ENCODE measurements around the gene CSH2.
"Not testable (repeated sequence)": the region's sequence is repeated elsewhere in the genome, so short reads cannot be mapped to it uniquely, and the experiment has no call there.

CSH2 gene

DNA sequence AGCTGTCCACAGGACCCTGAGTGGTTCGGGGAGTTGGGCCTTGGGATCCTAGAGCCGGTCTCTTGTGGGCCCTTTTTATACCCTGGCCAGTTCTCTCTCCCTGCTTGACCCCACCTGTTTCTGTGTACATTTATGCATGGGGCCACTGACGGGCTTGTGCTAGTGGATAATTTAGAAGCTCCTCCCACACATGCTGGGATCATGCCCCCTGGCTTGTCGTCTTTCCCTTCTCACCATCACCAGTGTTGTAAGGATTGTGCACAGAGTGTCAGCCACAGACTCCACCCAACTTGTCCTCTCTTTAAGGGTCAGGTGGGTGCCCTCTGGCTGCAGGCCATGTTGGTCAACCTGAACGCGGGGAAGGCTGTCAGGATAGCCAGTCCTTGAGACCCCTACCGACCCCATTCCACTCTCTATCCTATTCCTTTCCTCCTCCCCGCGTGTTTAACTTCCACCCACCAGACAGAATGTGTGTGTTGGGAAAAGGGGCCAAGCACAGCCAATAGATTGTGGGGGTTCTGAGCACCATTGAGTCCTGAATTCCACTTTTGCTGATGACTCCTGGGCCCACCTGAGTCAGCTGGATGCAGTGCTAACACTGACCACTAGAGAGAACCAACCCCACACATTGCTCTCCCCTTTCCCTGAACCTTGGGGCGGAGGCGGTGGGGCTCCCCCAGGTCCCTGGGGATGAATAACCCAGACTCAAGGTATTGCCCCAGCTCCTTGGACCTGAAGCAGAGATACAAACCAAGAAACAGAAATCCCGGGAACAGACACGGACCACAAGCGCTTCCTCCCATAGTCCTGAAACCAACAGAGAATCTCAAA is 23.3 kb upstream of the CSH2 start, which contains the start of gene CSH1:
Gene CSH1, minus strand, starts transcription at position 51 of the 831 bp plus-strand sequence. CDS start 63 bp downstream, outside the sequence.
- DNase-seq = not testable (repeated sequence)

DNA sequence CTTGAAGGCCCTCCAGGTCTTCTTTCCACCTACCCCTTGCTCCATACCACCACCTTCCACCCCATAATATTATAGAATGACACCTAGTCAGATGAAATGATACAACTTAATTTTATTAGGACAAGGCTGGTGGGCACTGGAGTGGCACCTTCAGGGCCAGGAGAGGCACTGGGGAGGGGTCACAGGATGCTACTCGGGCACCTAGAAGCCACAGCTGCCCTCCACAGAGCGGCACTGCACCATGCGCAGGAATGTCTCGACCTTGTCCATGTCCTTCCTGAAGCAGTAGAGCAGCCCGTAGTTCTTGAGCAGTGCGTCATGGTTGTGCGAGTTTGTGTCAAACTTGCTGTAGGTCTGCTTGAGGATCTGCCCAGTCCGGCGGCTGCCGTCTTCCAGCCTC is 21.3 kb upstream of the CSH2 start:
- DNase-seq = not testable (repeated sequence)

DNA sequence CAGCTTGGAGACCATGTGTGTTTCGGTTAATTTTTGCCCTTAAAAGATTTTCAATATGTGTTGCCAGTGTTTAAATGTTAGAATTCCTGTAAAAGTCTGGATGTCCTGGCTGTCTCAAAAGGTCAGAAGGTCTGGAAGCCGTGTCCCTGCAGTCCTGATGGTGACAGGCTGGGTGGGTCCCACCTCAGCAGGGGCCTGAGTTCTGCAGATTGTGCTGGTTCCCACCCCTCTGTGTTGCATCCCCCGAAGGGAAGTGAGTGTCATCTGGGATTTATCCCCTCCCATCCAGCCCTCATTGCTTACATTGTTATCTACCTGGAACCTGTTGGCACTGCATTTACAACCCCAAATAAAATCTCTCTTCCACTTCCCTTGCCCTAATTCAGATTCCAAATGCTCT is 20.5 kb upstream of the CSH2 start:
- DNase-seq = not testable (repeated sequence)

DNA sequence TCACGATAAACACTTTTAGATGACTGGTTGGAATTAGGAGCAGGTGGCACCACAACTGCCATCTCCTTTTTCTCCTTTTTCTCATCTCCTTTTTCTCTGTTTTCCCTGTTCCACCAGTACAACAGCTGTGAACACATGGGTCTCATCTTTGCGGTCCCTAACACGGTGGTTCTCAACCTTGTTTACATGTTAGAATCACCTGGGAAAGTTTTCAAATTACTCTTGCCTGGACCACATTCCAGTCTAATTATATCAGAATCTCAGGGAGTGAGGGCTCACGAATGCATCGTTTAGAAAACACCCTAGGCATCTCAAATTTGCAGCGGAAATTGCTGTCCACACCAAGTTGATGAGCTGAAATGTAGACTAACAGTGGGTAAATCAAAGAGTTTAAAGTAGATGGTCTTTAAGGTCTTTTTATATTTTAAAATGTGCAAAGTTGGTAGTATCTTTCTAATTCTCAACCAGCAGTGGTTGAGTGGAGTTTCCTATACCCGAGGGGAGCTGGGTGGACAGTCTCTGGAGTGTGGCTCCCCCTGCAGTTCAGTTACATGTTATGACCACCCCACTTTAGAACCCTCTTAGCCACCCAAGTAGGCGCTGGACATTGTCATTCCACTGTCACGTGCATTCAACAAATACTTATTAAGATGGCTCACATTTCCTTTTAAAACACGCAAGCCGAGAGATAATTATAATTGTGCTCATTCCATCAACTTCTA is 19.0 kb upstream of the CSH2 start:
- not testable (repeated sequence) for DNase-seq

DNA sequence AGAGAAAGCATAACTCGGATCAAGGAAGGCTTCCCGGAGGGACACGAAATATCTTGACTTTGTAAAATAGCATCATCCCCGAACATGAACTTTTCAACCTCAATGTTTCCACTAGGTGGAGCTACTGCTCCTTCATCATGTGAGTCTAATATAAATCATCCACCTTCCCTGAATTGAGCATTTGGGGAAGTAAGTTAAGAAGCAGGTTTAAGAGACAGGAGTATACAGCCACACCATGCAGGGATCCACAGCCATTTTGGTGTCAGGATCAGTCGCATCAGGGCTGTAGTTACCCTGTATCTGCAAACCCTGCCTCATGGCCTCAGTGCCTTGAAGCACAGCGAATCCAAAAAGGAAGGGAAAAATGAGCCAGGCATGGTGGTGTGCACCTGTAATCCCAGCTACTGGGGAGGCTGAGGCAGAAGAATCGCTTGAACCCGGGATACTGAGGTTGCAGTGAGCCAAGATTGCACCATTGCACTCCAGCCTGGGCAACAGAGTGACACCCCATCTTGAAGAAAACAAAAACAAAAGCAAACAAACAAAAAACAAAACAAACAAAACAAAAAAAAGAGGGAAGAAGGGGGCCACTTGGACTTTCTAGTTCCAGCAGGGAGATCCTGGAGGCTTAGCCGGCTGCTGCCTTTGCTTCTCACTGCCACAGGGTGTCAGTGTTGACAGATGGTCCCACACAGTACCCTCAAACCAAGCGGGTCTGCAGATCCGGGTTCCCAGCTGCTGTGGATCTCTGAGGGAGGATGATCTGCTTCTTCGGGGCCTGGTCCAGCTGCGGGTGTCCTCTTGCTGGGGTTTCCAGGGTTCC is 15.8 kb upstream of the CSH2 start:
- DNase-seq = not testable (repeated sequence)

DNA sequence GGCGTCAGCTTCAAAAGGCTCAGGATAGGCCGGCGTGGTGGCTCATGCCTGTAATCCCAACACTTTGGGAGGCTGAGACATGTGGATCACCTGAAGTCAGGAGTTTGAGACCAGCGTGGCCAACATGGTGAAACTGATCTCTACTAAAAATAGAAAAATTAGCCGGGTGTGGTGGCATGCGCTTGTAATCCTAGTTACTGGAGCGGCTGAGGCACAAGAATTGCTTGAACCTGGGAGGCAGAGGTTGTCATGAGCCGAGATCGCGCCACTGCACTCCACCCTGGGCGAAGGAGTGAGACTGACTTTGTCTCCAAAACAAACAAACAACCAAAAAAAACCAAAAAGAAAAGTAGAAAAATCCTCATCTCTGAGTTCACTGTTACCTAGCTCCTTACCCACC is 11.6 kb upstream of the CSH2 start:
- not testable (repeated sequence) for DNase-seq

DNA sequence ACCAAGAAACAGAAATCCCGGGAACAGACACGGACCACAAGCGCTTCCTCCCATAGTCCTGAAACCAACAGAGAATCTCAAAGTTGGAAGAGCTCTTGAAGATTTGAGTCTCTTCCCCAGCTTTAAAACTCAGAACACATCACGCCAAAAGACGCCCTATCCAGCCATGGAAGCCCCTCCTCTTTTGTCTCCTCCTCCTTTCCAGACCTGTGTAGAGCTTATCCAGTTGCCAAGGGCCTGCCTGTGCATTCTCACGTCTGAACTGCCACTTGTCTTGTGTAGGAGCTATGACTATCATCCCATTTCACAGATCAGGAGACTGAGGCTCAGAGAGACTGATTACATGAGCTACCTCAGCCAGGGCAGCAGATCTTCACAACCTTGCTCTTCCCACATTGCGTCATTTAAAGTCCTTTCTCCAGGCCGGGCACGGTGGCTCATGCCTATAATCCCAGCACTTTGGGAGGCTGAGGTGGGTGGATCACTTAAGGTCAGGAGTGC is 9.2 kb upstream of the CSH2 start:
- DNase-seq = not testable (repeated sequence)

DNA sequence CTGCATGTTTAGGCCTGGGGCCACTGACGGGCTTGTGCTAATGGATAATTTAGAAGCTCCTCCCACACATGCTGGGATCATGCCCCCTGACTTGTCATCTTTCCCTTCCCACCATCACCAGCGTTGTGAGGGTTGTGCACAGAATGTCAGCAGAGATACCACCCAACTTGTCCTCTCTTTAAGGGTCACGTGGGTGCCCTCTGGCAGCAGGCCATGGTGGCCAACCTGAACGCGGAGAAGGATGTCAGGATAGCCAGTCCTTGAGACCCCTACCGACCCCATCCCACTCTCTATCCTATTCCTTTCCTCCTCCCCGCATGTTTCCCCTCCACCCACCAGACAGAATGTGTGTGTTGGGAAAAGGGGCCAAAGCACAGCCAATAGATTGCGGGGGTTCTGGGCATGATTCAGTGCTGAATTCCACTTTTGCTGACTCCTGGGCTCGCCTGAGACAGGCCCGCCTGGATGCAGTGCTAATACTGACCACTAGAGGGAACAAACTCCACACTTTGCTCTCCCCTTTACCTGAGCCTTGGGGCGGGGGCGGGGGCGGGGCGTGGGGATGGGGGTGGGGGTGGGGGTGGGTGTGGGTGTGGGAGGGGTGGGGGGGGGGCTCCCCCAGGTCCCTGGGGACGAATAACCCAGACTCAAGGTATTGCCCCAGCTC is 8.6 kb upstream of the CSH2 start, which contains the start of gene GH2:
Gene GH2, minus strand, starts transcription at position 10 of the 667 bp plus-strand sequence. CDS start 143 bp downstream, outside the sequence.
- DNase-seq = no peak

DNA sequence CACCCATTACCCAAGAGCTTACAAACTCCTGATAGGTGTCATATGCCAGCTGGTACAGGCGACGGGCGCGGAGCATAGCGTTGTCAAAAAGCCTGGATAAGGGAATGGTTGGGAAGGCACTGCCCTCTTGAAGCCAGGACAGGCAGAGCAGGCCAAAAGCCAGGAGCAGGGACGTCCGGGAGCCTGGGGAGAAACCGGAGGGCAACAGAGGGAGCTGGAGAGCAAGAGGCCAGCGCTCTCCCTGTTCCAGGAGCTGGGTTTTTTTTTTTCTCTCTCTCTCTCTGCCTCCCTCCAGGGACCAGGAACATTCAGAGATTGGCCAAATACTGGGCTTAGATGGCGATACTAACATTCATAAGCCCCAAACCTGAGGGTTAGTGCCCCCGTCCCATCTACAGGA is 7.9 kb upstream of the CSH2 start:
- DNase-seq = not testable (repeated sequence)

DNA sequence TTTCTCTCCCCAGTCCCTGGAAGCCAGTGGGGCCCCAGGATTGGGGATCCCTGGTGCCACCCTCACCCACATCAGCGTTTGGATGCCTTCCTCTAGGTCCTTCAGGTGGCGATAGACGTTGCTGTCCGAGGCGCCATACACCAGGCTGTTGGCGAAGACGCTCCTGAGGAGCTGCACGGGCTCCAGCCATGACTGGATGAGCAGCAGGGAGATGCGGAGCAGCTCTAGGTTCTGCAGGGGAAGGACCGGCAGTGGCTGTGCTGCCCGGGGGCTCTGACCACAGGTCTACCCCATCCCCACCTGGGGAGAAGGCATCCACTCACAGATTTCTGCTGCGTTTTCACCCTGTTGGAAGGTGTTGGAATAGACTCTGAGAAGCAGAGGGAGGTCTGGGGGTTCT is 7.2 kb upstream of the CSH2 start:
- DNase-seq = no peak

DNA sequence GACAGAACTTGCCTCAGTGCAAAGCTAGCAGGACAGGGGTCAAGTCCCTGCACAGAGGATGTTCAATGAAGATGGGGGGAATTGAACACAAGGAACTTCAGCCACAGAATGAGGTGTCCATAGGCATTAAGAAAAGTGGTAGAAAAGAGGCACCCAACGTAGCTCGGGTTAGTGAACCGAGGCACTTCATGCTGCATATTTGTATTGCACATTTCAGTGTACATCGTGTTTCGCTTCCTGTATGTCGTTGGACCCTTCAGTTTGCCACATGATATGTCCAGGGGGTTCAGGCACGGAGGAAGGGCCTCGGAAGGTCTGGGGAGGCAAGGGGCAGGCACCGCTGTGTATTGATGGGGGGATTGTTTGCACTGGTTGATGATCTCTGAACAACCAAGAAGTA is 4.9 kb upstream of the CSH2 start:
- DNase-seq = not testable (repeated sequence)

DNA sequence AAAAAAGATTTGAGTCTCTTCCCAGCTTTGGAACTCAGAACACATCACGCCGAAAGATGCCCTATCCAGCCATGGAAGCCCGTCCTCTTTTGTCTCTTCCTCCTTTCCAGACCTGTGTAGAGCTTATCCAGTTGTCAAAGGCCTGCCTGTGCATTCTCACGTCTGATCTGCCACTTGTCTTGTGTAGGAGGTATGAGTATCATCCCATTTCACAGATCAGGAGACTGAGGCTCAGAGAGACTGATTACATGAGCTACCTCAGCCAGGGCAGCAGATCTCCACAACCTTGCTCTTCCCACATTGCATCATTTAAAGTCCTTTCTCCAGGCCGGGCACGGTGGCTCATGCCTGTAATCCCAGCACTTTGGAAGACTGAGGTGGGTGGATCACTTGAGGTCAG is 1.2 kb upstream of the CSH2 start:
- DNase-seq = not testable (repeated sequence)

DNA sequence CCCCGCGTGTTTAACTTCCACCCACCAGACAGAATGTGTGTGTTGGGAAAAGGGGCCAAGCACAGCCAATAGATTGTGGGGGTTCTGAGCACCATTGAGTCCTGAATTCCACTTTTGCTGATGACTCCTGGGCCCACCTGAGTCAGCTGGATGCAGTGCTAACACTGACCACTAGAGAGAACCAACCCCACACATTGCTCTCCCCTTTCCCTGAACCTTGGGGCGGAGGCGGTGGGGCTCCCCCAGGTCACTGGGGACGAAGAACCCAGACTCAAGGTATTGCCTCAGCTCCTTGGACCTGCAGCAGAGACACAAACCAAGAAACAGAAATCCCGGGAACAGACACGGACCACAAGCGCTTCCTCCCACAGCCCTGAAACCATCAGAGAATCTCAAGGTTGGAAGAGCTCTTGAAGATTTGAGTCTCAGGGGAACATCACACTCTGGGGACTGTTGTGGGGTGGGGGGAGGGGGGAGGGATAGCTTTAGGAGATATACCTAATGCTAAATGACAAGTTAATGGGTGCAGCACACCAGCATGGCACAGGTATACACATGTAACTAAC is 667 bp upstream of the CSH2 start:
- not testable (repeated sequence) for DNase-seq

DNA sequence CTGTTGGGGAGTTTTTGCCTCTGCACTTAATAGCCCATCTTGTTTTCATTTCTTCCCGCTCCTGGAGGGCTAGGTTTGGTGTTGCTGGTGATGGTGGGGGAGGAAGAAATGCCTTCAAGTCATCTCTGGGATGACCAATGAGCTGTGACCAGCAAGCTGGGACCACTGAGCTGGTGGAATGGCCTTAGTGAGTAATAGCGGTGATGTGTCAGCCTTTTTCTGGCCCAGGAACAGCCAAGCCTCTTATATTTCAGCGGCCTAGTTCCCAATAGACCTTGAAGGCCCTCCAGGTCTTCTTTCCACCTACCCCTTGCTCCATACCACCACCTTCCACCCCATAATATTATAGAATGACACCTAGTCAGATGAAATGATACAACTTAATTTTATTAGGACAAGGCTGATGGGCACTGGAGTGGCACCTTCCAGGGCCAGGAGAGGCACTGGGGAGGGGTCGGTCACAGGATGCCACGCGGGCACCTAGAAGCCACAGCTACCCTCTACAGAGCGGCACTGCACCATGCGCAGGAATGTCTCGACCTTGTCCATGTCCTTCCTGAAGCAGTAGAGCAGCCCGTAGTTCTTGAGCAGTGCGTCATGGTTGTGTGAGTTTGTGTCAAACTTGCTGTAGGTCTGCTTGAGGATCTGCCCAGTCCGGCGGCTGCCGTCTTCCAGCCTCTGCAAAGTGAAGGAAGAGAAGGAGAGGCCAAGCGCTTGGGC is 1.7 kb downstream of the CSH2 start:
- DNase-seq = not testable (repeated sequence)

DNA sequence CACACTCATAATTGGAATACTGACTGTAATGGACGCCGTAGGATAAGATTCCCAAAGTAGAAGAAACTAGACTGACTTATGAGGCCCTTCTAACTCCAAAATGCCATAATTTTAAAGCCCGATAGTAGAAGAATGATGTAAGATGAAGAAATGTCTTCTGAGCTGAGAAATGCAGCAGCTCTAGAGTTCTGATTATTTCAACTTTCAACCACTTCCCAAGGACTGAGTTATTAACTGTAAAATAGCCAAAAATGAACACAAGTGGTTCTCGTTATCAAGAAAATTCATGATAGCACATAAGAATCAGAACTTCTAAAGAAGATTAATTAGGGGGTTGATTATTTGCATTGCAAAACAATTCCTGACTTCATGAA is 3.2 kb downstream of the CSH2 start:
- not testable (repeated sequence) for DNase-seq

DNA sequence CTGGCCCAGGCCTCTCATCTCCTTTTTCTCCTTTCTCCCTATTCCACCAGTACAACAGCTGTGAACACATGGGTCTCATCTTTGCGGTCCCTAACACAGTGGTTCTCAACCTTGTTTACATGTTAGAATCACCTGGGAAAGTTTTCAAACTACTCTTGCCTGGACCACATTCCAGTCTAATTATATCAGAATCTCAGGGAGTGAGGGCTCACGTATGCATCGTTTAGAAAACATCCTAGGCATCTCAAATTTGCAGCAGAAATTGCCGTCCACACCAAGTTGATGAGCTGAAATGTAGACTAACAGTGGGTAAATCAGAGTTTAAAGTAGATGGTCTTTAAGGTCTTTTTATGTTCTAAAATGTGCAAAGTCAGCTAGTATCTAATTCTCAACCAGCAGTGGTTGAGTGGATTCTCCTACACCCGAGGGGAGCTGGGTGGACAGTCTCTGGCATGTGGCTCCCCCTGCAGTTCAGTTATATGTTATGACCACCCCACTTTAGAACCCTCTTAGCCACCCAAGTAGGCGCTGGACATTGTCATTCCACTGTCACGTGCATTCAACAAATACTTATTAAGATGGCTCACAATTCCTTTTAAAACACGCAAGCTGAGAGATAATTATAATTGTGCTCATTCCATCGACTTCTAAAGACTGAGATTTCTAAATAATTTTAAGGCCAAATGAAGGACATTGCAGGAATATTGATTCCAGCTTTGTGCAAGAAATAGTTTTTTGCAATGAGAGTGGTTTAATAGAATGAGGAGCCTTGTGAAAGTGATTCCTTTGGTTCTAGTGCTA is 3.8 kb downstream of the CSH2 start:
- not testable (repeated sequence) for DNase-seq

DNA sequence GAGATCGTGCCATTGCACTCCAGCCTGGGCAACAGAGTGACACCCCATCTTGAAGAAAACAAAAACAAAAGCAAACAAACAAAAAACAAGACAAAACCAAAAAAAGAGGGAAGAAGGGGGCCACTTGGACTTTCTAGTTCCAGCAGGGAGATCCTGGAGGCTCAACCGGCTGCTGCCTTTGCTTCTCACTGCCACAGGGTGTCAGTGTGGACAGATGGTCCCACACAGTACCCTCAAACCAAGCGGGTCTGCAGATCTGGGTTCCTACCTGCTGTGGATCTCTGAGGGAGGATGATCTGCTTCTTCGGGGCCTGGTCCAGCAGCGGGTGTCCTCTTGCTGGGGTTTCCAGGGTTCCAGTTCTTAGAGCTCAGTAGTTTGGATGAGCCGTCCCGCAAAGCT is 6.9 kb downstream of the CSH2 start:
- DNase-seq = not testable (repeated sequence)

DNA sequence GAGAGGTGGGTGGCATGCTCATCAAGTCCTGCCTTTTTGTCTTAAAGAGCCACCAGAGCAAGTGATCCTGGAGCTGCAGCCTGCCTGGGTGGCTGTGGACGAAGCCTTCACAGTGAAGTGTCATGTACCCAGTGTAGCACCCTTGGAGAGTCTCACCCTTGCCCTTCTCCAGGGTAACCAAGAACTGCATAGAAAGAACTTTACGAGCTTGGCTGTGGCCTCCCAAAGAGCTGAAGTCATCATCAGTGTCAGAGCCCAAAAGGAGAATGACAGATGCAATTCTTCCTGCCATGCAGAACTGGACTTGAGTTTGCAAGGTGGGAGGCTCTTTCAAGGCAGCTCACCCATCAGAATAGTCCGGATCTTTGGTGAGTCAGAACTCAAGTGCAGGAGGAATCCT is 14.2 kb downstream of the CSH2 start:
- no peak for DNase-seq

DNA sequence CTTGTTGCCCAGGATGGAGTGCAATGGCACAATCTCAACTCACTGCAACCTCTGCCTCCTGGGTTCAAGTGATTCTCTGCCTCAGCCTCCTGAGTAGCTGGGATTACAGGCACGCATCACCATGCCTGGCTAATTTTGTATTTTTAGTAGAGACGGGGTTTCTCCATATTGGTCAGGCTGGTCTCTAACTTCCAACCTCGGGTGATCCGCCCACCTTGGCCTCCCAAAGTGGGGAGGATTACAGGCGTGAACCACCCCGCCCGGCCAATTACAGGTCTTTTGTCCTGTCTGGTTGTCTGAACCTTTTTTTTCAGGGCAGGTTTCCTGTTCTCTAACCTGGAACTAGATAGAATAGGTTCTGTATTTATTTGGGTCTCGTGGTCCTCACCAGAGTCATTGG is 17.1 kb downstream of the CSH2 start:
- not testable (repeated sequence) for DNase-seq

DNA sequence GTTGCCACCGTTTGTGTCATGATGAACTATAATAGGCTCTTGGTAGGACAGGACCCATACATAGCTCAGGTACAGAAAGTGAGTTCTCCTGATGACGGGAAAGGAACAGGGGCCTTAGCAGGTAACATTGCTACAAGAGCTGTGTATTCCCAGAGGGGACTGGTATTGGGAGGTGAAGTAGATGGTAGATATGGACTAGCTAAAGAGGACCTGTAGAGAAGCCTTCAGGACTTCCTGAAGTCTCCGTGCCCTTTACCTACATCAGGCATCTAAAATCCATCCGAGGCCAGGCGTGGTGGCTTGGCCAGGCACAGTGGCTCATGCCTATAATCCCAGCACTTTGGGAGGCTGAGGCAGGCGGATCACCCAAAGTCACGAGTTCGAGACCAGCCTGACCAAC is 18.3 kb downstream of the CSH2 start:
- DNase-seq = no peak

Measured in NCI-H1048 (cell line).